GM18508 (cell line): ENCODE results near the gene CD200R1L.

Source experiments
- ATAC-seq: cut with Tn5 transposase; IDR thresholded peaks from one replicate; pipeline ENCODE4 v1.9.1; 2021; ENCODE audit warnings: moderate number of reproducible peaks; ENCODE audit not compliant: insufficient read depth, unreplicated experiment

CD200R1L gene

DNA sequence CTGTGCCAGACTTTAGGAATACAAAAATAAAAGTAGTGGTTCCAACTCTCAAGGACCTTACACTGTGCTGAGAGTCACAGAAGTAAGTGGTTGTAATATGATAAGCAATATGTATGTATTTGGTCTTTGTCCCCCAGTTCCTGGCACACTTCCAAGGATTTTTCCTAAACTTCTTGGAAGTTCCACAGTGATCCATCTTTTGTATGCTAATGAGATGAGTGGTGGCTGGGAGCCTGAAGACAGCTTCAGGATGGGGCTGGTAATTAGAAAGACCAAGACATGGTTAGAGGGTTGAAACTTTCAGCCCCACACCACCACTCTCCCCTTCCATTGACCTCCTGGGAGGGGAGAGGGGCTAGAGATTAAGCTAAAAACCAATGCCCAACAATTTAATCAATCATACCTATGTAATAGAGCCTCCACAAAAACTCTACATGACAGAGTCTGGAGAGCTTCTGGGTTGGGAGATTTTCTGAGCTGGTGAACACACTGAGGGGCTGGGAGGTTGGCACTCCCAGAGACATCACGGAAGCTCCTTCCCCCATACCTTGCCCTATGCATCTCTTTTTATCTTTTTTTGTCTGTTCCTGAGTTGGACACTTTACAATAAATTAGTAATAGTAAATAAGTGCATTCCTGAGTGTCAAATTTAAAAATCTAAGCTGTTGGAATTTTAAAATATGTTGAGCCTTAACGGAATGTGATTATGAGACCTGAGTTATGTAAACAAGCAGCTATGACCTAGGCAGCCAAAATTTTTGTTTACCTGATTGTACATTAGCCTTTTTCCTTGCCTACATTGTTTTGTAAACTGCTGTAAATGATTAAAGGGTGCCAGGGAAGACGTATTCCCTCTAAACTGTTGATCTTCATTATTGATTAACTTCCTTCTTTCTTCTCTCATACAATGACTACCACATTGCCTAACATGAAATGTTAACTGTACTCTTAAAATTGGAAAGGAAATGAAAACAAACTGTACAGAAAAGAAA is 24.3 kb downstream of the CD200R1L start:
- no peak for ATAC-seq

GRCh38 chr3:112818289-112818688 is 28.4 kb downstream of the CD200R1L start:
- no peak for ATAC-seq

GRCh38 chr3:112817797-112818196 is 28.9 kb downstream of the CD200R1L start:
- ATAC-seq: no peak

GRCh38 chr3:112817271-112817670 is 29.4 kb downstream of the CD200R1L start:
- no peak for ATAC-seq

DNA sequence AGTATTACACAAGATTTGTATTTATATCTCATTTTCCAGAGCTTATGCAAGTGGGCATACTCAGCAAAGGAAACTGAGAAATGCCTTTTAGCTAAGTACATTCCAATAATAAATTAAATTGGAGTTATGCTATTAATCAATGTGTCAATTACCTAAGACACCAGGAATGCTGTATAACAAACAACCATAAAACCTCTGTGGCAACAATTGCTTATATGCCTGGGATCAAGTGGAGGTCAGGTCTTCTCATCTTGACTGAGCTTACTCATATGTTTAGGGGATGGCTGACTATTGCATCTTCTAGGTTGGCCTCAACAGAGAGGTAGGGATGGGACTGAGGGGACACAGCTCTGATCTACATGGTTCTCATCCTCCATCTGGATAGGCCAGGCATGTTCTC is 30.7 kb downstream of the CD200R1L start:
- no peak for ATAC-seq

DNA sequence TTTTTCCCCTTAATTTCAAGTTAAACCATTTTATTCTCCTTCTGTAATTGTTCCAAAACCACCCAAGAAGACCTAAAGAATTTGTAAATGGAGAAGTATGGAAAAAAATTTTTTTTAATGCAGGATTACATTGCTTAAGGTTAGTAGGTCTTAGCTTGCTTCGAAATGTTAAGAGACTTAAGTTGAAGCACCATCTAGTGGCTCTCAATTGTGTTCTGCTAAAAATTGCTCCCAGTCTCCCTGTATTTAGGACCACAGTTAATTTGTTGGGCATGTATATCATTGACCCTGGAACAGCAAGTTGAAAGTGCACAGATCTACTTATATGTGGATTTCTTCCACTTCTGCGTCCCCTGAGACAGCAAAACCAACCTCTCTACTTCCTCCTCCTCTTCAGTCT is 32.4 kb downstream of the CD200R1L start:
- no peak for ATAC-seq

- ATAC-seq: no peak
Measured at GRCh38 chr3:112813723-112814171, 32.9 kb downstream of the CD200R1L start.

GRCh38 chr3:112813016-112813415 is 33.6 kb downstream of the CD200R1L start:
- no peak for ATAC-seq

DNA sequence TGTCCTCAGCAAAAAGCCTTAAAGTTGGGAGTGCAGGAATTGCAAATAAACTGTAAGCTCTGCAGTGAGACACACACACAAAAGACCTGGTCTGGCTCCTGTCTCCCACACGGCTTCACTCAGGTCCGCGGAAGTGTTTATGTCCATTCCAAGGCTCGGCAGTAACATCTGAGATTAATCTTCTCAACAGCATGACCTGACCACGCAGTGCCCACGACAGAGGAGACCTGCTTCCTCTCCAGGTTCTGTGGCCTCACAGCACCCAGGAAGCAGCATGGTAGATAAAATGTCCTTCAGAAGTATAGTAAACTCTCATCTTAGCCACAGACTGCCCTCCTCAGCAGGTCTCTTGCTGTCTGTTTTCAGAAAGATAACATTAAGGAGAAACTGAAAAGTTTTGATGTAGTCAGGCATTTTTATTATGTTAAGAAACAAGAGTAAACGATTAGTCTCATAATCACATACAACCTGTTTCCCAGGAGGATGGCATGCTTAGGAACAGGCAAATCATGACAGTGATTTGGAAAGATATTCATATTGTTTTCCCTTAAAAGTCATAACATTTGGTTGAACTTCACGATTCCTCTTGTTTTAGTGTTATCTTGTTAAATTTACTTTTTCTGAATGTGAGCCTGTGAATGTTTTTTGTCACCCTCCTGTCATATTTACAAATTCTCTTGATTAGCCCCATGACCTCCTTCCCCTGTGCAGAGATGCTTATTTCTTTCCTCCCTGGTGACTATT is 34.6 kb downstream of the CD200R1L start:
- ATAC-seq: no peak

DNA sequence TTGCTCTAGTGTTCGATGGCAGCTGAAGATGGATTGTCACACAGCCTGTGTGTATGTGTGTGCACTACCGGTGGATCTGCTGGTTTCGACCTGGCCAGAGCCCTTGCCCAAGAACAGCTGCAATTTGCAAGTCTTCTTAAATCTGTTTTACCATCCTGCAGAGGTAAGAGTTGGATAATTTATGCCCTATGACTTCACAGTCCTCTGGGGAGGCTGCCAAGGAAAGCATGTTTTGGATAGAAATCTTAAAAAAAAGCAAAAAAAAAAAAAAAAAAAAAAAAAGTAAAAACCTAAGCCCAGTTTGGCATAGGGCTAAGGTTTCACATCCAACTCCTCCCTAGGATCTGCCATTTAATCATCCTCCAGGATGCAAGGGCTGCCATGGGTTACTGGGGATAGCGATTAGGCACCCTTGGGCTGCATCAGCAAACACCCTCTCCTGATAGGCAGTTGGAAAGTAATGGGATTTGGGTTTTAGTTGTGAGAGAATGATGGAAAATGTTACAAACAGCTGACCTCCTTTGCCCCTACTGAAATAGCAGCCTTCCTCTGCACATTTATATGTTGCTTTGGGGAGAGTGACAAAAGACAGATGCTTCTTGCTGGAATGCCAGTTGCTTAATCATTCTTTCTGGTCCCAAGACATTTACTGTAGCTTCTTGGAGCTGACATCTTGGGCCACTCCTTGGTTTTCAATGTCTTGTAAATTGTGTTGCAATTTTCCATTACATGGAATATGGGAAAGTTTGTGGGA is 35.4 kb downstream of the CD200R1L start:
- no peak for ATAC-seq

DNA sequence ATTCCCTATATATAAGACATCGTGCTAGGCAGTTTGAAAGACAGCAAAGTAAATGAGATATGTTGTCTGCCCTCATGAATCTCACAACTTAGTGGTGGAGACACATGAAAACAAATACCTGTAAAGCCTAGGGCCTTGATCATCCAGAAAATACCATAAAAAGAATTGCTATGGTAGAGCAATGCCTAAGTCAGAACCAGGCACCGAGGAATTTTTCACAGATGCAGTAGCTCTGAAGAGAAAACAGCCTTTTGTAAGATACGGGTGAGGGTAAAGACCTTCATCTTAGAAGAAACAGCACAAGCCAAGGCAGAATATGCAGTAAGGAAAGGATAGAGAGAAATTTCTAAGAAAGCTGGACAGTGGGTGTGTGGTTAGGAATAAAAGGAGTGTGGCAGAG is 36.1 kb downstream of the CD200R1L start:
- no peak for ATAC-seq

DNA sequence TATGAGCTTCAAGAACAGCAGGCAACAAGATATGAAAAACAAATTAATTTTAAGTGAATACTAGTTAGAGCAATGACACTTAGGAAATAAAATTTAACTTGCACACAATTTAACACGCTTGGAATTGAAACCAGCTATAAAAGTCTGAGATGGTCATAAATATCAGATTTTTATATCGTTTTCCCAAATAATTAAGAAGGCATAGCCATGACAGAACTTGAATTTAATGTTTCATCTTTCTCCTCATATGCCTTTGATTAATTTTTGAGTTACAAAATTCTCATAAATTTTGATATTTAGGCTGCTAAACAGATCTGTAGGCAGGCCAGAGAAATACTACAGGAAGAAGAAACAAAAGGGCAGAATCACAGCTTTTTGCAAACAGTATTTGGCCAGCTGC is 38.5 kb downstream of the CD200R1L start:
- ATAC-seq: no peak

DNA sequence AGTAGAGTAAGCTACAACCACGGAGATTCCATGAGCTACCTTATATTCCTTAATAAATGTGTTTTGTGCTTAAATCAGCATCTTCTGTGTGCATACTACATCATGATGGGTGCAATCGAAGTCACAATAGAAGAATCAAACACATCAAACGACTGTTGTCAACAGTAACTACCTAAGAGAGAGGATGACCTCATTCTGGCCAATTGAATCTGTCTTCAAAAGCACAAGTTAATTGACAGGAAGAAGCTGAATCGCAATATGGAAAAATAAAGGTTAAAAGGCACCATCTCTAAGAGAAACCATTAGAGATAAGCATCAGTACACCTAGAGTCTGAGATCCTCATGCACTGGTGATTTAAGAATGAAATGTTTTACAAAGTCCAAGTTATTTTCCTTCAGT is 39.0 kb downstream of the CD200R1L start:
- ATAC-seq: no peak

- no peak for ATAC-seq
Measured at GRCh38 chr3:112806903-112807302, 39.8 kb downstream of the CD200R1L start.

GRCh38 chr3:112805126-112805525 is 41.5 kb downstream of the CD200R1L start:
- no peak for ATAC-seq

DNA sequence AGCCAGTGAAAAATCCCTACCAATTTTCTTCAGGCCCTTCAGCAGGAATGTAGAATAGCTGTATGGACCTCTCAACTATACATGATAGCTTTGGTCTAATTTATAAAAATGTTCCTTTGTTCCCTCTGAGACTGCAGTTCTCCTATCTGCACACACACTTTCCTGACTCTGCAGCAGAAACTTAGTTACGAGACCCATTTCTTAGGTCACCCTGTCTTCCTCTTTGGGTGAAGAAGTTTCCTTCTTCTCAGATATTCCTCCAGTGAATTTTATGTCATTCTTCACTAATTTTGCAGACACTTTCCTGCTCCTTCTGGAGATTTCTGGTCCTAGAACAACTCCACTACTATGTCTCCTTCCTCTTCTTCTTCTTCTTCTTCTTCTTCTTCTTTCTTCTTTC is 42.6 kb downstream of the CD200R1L start:
- ATAC-seq: no peak

DNA sequence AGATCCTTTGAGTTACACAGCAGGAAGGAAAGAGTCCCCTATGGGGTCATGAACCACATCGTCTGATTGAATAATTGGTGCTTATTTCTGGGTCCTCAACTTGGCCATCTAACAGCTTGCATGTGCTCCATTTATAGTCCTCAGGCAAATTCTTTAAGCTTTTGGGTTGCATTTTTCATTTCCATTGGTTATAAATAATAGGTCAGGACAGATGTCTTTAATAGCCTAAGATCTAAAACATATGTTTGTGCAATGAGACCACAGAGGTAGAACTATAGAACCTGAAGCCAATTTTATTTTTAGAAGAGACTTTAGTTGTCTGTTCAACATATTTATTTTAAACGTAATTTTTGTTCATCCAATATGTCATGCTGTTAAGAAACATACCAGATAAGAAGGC is 43.2 kb downstream of the CD200R1L start:
- ATAC-seq: no peak

GRCh38 chr3:112802338-112802737 is 44.3 kb downstream of the CD200R1L start:
- no peak for ATAC-seq

GRCh38 chr3:112799946-112800345 is 46.7 kb downstream of the CD200R1L start:
- no peak for ATAC-seq

- no peak for ATAC-seq
Measured at GRCh38 chr3:112794622-112795172, 52.0 kb downstream of the CD200R1L start.
